ENCODE results near the gene SOHLH2.
A peak's percentile ranks its signal among the peaks of the same experiment; 100 is the strongest.

The SOHLH2 gene

GRCh38 chr13:36143738-36144137 lies 70.6 kb downstream of the SOHLH2 start:
- DNase-seq, result no peak
- in situ Hi-C loops (cut with MboI; ENCODE audit: low pct_unique_long_range_greater_than_20kb, low sequenced_read_pairs), result no loop called here

DNA sequence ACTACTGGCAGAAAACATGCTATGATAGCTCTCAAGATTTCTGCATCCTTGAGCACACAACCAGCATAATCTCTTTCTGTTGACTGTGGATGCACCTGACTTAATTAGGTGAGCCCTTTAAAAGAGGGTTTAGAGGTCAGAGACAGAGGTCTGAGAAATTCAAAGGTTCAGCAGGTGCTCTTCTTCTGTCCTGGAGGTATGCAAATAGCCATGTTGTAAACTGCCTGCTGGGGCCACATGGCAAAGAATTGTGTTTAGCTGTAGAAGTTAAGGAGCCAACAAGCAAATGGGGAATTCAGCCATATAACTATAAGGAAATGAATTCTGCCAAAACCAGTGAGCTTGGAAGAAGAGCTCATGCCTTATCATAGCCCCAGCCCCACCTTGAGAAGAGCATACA lies 71.6 kb downstream of the SOHLH2 start:
- DNase-seq, result no peak
- in situ Hi-C loops (cut with MboI; ENCODE audit: low pct_unique_long_range_greater_than_20kb, low sequenced_read_pairs), result no loop called here

- no peak for DNase-seq
- in situ Hi-C loops (cut with MboI; ENCODE audit: low pct_unique_long_range_greater_than_20kb, low sequenced_read_pairs), result no loop called here
Observed at GRCh38 chr13:36135876-36136275, 78.5 kb downstream of the SOHLH2 start.

DNA sequence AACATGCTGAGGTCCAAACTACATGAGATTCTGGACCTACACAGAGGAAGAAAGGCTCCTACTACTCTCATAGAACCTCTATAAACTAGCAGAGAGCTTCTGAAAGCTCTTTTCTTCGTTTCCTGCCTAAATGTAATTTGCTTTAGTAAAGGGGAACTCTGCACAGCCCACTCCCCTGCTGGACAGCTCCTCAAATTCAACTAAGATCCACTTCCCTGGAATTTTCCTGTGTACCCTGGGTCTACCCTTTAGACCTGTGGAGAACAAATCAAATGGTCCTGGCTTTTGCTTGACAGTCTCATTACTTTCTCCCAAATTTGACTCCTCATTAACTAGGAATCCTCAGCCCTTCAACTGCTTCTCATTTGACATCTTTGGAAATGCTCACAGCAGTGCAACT lies 79.7 kb downstream of the SOHLH2 start:
- no peak for DNase-seq
- in situ Hi-C loops (cut with MboI; ENCODE audit: low pct_unique_long_range_greater_than_20kb, low sequenced_read_pairs), result no loop called here

- in situ Hi-C loops (cut with MboI; ENCODE audit: low pct_unique_long_range_greater_than_20kb, low sequenced_read_pairs), result no loop called here
- no peak for DNase-seq
Observed at GRCh38 chr13:36133950-36134626, 80.3 kb downstream of the SOHLH2 start.

GRCh38 chr13:36132376-36132775 lies 82.0 kb downstream of the SOHLH2 start:
- in situ Hi-C loops (cut with MboI; ENCODE audit: low pct_unique_long_range_greater_than_20kb, low sequenced_read_pairs), result no loop called here
- no peak for DNase-seq

DNA sequence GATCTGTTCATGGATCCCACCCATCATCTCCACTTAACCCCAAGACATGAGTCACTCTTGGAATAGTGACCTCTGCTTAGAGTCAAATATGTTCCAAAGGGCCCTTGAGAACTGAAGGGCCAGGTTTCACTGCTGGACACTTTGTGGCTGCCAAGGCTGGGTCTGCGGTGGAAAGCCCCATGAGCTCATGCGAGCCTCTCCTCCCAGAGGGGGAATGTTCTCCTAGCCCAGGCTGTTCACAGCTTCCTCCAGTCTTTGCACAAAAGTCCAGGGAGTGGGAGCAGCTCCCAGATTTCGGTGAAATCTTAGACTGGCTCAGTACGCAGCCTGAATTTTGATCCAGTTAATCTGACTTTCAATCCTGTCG lies 82.4 kb downstream of the SOHLH2 start:
- no peak for DNase-seq
- in situ Hi-C loops (cut with MboI; ENCODE audit: low pct_unique_long_range_greater_than_20kb, low sequenced_read_pairs), result no loop called here

DNA sequence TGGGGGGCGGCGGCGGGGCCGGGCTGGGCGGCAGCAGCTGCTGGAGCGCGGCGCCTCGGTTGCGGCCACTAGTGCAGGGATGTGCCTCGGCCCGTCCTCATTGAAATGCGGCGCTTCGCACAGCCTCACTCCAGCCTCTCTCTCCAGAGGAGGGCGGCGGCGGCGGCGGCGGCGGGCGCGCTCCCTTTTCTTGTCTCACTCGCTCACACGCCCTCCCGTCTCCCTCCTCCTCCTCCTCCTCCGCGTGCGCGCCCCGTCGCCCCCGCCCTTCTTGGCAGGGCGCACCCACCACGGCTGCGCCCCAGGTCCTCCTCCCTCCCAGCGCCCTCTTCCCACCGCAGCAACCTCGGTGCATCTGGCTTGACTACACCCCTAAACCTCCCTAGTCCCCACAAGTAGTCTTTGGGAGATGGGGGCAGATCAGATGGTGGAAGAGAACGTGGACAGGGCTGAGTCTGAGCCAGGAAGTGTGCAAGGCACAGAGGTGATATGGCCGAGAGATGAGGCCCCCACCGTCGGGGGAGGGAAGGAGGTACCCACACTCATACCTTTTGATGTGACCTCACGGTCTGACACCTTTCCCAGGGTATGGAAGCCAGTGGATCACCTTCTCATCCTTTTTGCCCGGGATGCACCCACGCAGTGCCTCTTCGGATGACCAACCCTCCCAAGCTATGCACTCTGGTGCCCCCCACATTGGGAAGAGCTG lies 83.0 kb downstream of the SOHLH2 start, which contains the start of gene DCLK1:
DCLK1 (minus strand) TSS at position 161 of the 709 bp plus-strand sequence.
- DNase-seq, result peak; percentile 41
- in situ Hi-C loops (cut with MboI; ENCODE audit: low pct_unique_long_range_greater_than_20kb, low sequenced_read_pairs), result no loop called here

GRCh38 chr13:36130552-36131221 lies 83.7 kb downstream of the SOHLH2 start:
- no peak for DNase-seq

DNA sequence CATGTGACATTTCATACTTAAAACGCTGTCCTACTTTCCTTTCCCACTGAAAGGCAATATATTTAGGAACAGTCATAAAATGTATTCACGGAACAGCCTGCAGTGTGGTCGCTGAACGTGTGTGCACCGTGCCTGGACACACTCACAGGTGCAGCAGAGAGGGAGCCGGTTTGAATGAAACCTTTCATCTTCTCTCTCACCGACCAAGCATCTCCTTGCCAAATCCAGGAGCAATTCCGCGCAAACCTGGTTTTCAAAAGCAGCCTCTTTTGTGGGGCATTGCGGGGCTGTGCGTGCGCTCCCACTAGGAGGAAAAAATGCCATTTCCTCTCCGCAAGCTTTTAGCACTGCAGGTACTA lies 84.2 kb downstream of the SOHLH2 start:
- DNase-seq, result no peak
- in situ Hi-C loops (cut with MboI; ENCODE audit: low pct_unique_long_range_greater_than_20kb, low sequenced_read_pairs), result no loop called here

More at GRCh38 chr13:36130552-36131221, 83.7 kb downstream of the SOHLH2 start:
- in situ Hi-C loops (cut with MboI; ENCODE audit: low pct_unique_long_range_greater_than_20kb, low sequenced_read_pairs), result no loop called here

- no peak for DNase-seq
- in situ Hi-C loops (cut with MboI; ENCODE audit: low pct_unique_long_range_greater_than_20kb, low sequenced_read_pairs), result no loop called here
Observed at GRCh38 chr13:36129539-36129938, 84.8 kb downstream of the SOHLH2 start.

GRCh38 chr13:36126491-36126890 lies 87.9 kb downstream of the SOHLH2 start:
- no peak for DNase-seq
- in situ Hi-C loops (cut with MboI; ENCODE audit: low pct_unique_long_range_greater_than_20kb, low sequenced_read_pairs), result no loop called here

DNA sequence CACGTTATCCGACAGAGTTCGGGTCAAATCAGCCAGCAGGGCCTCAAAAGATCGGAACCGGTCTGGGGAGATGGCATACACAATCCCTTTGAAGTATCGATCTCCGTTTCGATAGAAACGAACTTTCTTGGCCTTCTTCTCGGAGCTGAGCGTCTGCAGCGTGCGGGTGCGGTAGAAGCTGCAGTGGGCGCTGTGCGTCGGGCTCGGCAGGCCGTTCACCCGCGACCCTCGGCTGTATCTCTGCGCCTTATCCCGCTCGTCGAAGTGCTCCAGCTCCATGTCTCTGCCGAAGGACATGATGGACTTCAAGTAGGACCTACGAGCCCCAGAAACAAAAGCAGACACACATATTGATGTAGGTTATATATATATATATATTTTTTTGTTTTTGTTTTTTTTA lies 88.5 kb downstream of the SOHLH2 start:
- no peak for DNase-seq
- in situ Hi-C loops (cut with MboI; ENCODE audit: low pct_unique_long_range_greater_than_20kb, low sequenced_read_pairs), result no loop called here

DNA sequence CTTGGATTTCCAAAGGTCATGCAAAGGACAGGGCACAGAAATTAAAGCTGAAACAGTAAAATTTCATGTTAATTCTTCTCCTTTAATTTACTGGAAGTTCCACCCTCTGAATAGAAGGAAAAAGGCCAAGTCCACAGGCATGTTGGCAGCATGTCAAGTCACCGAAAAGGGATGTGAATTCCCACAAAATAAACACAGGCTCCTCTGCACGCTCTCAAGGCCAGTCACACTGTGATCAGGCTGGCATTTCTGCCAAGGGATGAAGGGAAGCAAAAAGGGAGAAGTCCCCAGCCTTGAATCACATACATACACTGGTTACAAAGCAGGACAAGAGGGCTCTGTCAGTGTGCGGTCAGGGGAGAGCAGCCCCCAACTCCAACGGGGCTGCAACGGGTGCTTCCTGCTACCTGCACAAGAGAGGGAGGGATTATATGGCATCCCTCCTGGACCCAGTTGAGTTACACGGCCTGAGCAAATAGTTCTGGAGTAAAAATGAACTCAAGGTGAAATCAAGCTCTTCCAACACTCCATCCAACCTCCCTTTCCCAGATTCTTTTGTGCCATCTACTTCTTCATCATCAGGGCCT lies 90.0 kb downstream of the SOHLH2 start:
- in situ Hi-C loops (cut with MboI; ENCODE audit: low pct_unique_long_range_greater_than_20kb, low sequenced_read_pairs), result no loop called here
- no peak for DNase-seq

All from KBM-7 (cell line).